ENCODE measurements around the gene MEIS1. TPM values are rescaled to one million over a fixed set of nuclear protein-coding genes. Genes with fewer than 3 reads are reported as not detected.

Gene MEIS1
- total RNA-seq, 3 donors from 2014 or later: 23.2 to 196 (median 33.4) TPM

- DNase-seq (peak in 1 of 3 donors; percentile 23), ATAC-seq (no peak)
- intact Hi-C loops (cut with DNase I, micrococcal nuclease): loop anchor here (5.0 to 10.0 kb wide), 2 partner anchors 137 to 139 kb away; no protein-coding TSS in a partner anchor
- Histone ChIP-seq H3K4me1 (ENCODE audit: low read depth) (peaks cover 19% of the 10 kb centered on the region), H3K9me3 (no peaks in the 10 kb centered on the region), H3K4me3 (peak overlapping the region; percentile 14), H3K36me3 (ENCODE audit: low read depth) (no peaks in the 10 kb centered on the region)
- no peak for TF ChIP-seq CTCF (IDR thresholded peaks at IDR 0.05)
These were observed 3.0 kb downstream of the MEIS1 start for GRCh38 chr2:66437691-66438497.

- Histone ChIP-seq H3K4me1 (ENCODE audit: low read depth) (peaks cover 13% of the 10 kb centered on the region), H3K4me3 (peak overlapping the region; percentile 14), H3K9me3 (no peaks in the 10 kb centered on the region), H3K36me3 (ENCODE audit: low read depth) (no peaks in the 10 kb centered on the region)
- DNase-seq (no peak), ATAC-seq (no peak)
- intact Hi-C loops (cut with DNase I, micrococcal nuclease): loop anchor here (5.0 to 10.0 kb wide), 2 partner anchors 136 to 139 kb away; no protein-coding TSS in a partner anchor
- TF ChIP-seq CTCF (IDR thresholded peaks at IDR 0.05): no peak
These were observed 3.5 kb downstream of the MEIS1 start for GRCh38 chr2:66438498-66438833.

GRCh38 chr2:66438891-66439811, 4.2 kb downstream of the MEIS1 start:
- ATAC-seq (no peak), DNase-seq (peak in 2 of 3 donors; percentile 26 to 54)

GRCh38 chr2:66439812-66440542, 5.1 kb downstream of the MEIS1 start:
- TF ChIP-seq CTCF (IDR thresholded peaks at IDR 0.05): no peak
- no peak overlapping the region for H3K4me3 ChIP-seq
- DNase-seq: no peak
- H3K36me3 ChIP-seq (ENCODE audit: low read depth): no peaks in the 10 kb centered on the region
- no peaks in the 10 kb centered on the region for H3K9me3 ChIP-seq
- no peak for ATAC-seq
- intact Hi-C loops (cut with DNase I, micrococcal nuclease): loop anchor here (5.0 to 10.0 kb wide), 3 partner anchors 135 to 252 kb away; no protein-coding TSS in a partner anchor
- H3K4me1 ChIP-seq (ENCODE audit: low read depth): no peaks in the 10 kb centered on the region

More at GRCh38 chr2:66438891-66439811, 4.2 kb downstream of the MEIS1 start:
- TF ChIP-seq CTCF (IDR thresholded peaks at IDR 0.05): no peak
- intact Hi-C loops (cut with DNase I, micrococcal nuclease): loop anchor here (5.0 to 10.0 kb wide), 2 partner anchors 136 to 138 kb away; no protein-coding TSS in a partner anchor
- peaks cover 8% of the 10 kb centered on the region for H3K4me1 ChIP-seq (ENCODE audit: low read depth)
- no peaks in the 10 kb centered on the region for H3K36me3 ChIP-seq (ENCODE audit: low read depth)
- no peak overlapping the region for H3K4me3 ChIP-seq
- H3K9me3 ChIP-seq: no peaks in the 10 kb centered on the region
